Activated gamma-delta T cell treated with Interleukin-2 at 50 U/mL for 16 hours (primary cell): ENCODE data around the gene RPS28.
A peak's percentile ranks its signal among the peaks of the same experiment; 100 is the strongest.
"Not testable (repeated sequence)": the region's sequence is repeated elsewhere in the genome, so short reads cannot be mapped to it uniquely, and the experiment has no call there.

Experiments
- DNase-seq: peaks from one replicate; pipeline ENCODE4 v3.0.0-alpha.2; 2020

RPS28 gene

GRCh38 chr19:8343483-8343844, 22.2 kb downstream of the RPS28 start:
- no peak for DNase-seq

GRCh38 chr19:8349629-8350372, 28.5 kb downstream of the RPS28 start:
- DNase-seq: not testable (repeated sequence)

- DNase-seq: no peak
These were observed 31.0 kb downstream of the RPS28 start for GRCh38 chr19:8352134-8352827.

- DNase-seq: not testable (repeated sequence)
These were observed 31.5 kb downstream of the RPS28 start for GRCh38 chr19:8352845-8353244.

- no peak for DNase-seq
These were observed 34.5 kb downstream of the RPS28 start for GRCh38 chr19:8355631-8356402.

- DNase-seq: no peak
These were observed 35.8 kb downstream of the RPS28 start for GRCh38 chr19:8357007-8357521.

- DNase-seq: no peak
These were observed 37.7 kb downstream of the RPS28 start for GRCh38 chr19:8358948-8359347.

GRCh38 chr19:8360196-8360595, 38.9 kb downstream of the RPS28 start:
- no peak for DNase-seq

GRCh38 chr19:8361921-8362793, 40.9 kb downstream of the RPS28 start:
- no peak for DNase-seq

- DNase-seq: peak; percentile 25
These were observed 42.8 kb downstream of the RPS28 start, which contains the start of gene ANGPTL4 for GRCh38 chr19:8363803-8364771. Gene ANGPTL4, plus strand, starts transcription at chr19:8364155. Its CDS starts 167 bp downstream, at chr19:8364322.

- DNase-seq: no peak
These were observed 44.9 kb downstream of the RPS28 start for GRCh38 chr19:8366121-8366581.

GRCh38 chr19:8366961-8367326, 45.6 kb downstream of the RPS28 start:
- DNase-seq: no peak

GRCh38 chr19:8367327-8368001, 46.2 kb downstream of the RPS28 start:
- no peak for DNase-seq

GRCh38 chr19:8370176-8371010, 49.1 kb downstream of the RPS28 start:
- no peak for DNase-seq

- DNase-seq: no peak
These were observed 49.9 kb downstream of the RPS28 start for GRCh38 chr19:8371011-8371804.
